SK-MEL-5 (cell line): ENCODE results near the gene CXCR6. TPM values are rescaled to one million over a fixed set of nuclear protein-coding genes. Genes with fewer than 3 reads are reported as not detected.

Experiments
- DNase-seq: peaks from one replicate; pipeline ENCODE4 v3.0.0-alpha.2; 2016; ENCODE audit warnings: low read depth, low spot score
- in situ Hi-C: cut with HindIII; loops from 2 replicates; pipeline ENCODE4 v1.10.0; 2016; ENCODE audit warnings: low sequenced_read_pairs, high pct_unique_total_duplicates, low pct_unique_long_range_greater_than_20kb
- polyA plus RNA-seq, 2 experiments: library from polyadenylated mRNA; depleted of rRNA; stranded (reverse); fragments of >200 nt; gene quantifications; 2 replicates each; pipeline ENCODE4 v1.2.3, GENCODE V29; 2015
- total RNA-seq: library from RNA; depleted of rRNA; stranded (reverse); fragments of >200 nt; shearing (Covaris generic); gene quantifications from 2 replicates; pipeline ENCODE4 v1.2.3, GENCODE V29; 2014; rRNA removed

The CXCR6 gene
- total RNA-seq, result not detected in 2 replicates
- polyA plus RNA-seq (2015; cell fraction: cytosol; rRNA removed), result not detected in 2 replicates
- not detected in 2 replicates for polyA plus RNA-seq (2015; cell fraction: nucleus; rRNA removed)

DNA sequence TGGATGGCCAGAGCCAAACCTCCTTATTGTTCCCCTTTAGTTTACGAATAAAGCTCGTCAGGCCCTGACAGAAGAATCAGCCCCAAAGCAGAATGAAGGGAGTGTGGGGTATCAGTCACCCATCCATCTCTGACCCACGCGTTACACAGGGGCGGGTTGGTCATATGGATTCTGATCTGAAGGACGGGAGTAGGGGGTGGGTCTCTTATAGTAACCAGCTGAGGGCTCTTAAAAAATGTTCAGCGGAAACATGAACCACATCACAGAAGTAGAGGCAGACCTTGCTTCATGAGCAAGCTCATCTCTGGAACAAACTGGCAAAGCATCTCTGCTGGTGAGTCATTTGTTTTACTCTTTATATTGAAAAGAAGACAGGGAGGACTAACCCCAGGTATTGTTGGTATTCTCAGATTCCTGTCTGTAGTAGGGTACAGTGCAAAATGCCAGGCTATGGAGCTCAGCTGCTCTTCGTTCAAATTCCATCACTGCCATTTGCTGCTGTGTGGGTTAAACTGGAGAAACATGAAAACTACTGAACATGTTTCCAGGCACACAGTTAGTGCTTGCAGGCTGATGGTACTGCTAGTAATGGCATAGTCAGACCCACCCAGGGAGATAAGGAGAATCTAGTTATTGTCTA is at the start of gene CXCR6:
Gene CXCR6, plus strand, starts transcription at position 258 of the 640 bp plus-strand sequence. CDS start 3,018 bp downstream, outside the sequence.
- in situ Hi-C loops, result no loop called here

DNA sequence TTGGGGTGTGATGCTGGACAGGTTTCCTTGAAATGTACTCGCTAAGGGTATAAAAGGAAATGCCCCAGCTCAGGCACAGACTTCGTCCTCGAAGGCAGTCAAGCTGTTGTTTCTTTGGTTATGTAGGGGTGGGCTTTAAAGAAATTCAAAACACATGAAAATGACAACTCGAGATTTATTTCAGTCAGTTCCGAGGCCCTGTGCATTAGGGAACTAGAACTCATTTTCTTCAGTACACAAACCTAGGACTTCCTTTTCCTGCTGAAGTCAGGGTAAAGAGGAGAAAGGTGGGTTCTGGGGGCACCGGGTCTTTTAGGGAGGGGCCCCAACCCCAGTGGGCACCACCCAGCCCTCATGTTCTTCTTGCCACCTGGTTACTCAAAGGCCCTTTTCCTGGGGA is 49.2 kb upstream of the CXCR6 start:
- no peak for DNase-seq
- in situ Hi-C loops, result no loop called here

More for the DNA sequence above, at the start of gene CXCR6:
- no peak for DNase-seq

GRCh38 chr3:45895686-45896468 is 47.4 kb upstream of the CXCR6 start:
- in situ Hi-C loops, result no loop called here
- DNase-seq, result no peak

GRCh38 chr3:45896956-45897355 is 46.3 kb upstream of the CXCR6 start:
- in situ Hi-C loops, result no loop called here
- DNase-seq, result no peak

- DNase-seq, result no peak
- in situ Hi-C loops, result no loop called here
Measured at GRCh38 chr3:45904931-45905330, 38.3 kb upstream of the CXCR6 start.

GRCh38 chr3:45905755-45906154 is 37.5 kb upstream of the CXCR6 start:
- in situ Hi-C loops, result no loop called here
- no peak for DNase-seq

- in situ Hi-C loops, result no loop called here
- DNase-seq, result peak; percentile 44
Measured at GRCh38 chr3:45906681-45907407, 36.4 kb upstream of the CXCR6 start.

DNA sequence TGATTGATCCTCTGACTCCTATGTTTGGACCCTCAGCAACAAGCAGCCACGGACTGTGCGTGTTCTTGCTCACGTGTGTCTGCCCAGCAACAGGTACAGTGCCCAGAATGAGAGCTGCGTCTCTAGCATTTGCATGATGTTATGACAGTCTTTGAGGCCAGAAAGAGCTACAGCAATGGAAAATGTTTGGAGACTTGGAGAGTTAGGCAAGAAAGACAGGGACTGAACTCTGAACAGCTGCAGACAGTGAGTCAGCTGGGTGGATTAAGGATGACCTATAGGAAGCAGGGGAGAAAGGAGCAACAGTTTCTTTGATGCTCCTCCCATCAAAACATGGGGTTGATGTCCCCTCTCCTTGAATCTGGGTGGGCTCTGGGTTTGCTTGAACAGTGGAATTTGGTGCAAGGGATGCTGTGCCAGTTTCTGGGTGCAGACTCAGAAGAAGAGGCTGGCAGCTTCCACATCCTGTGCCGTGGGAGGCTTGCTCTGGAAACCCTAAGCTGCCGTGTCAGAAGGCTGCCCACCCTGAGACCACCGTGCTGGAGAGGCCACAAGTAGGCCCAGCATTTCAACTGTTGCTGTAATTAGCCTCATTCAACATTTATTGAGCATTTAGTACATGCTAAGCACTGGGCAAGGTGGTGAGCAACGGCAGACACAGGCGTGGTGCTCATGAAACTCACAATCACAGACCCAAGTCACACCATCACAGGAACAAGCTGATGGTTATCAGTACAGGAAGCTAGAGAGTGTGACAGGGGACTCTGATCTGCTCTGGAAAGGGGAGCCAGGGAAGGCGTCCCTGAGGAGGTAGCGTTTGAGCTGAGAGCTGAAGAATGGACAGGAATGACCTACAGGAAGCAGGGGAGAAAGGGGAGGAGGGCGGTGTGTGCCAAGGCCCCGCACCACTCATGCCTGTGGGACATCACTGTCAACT is 35.2 kb upstream of the CXCR6 start:
- in situ Hi-C loops, result no loop called here
- DNase-seq, result no peak

DNA sequence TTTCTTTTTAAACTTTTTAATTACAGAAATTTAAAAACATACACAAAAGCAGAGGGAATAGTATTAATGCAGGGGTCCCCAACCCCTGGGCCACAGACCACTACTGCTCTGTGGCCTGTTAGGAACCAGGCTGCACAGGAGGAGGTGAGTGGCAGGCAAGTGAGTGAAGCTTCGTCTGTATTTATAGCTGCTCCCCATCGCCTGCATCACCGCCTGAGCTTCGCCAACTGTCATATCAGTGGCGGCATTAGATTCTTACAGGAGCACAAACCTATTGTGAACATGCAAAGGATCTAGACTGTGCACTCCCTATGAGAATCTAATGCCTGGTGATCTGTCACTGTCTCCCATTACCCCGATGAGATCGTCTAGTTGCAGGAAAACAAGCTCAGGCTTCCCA is 34.5 kb upstream of the CXCR6 start:
- DNase-seq, result no peak
- in situ Hi-C loops, result no loop called here

DNA sequence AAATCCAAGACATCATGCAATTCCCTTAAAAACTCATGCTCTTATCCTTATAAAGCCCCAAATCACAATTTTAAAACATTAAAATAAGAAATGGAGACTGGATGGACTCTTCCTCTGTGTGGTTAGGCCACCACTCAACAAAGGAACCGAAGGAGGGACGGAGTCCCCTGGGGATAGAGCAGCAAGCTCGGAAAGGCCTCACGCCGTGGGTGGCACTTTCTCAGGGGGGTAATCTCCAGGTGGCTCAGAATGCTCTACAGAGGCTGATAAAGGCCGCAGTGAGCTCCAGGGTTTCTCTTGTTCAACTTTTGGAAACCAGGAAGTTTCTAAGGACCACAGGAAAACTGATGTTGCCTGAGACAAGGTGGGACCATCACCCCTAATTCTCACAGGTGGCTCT is 33.7 kb upstream of the CXCR6 start:
- DNase-seq, result no peak
- in situ Hi-C loops, result no loop called here

DNA sequence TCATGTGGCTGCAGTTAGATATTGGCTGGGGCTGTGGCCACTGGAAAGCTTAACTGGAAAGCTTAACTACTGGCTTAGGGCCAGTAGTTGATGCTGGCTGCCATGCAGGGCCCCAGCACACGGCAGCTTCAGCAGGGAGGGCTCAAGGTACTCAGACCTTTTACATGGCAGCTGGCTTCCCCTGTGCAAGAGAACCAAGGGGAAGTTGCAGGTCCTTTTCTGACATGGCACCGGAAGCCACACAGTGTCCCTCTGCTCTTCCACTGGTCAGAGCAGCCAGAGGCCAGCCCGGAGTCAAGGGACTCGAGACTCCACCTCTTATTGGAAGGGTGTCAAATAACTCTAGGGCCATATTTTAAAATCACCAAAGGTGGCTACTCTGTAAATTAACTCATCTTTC is 32.4 kb upstream of the CXCR6 start:
- DNase-seq, result no peak
- in situ Hi-C loops, result no loop called here

GRCh38 chr3:45911511-45912226 is 31.6 kb upstream of the CXCR6 start:
- in situ Hi-C loops, result no loop called here
- no peak for DNase-seq

DNA sequence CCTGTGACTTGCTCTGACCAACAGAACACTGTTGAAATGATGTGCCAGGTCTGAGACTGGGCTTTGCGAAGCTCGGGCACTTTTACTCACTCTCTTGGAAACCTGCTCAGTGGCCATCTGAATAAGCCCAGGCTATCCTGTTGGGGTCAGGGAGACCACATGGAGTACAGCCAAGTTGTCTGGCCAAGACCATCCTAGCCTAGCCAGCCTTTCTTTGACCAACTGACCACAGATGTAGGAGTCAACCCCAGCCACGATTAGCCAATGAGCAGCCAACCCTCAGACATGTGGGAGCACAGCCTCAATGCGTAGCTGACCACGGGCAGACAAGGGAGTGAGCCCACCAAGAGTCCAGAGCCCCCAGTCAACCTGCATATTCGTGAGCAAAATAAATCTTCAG is 30.8 kb upstream of the CXCR6 start:
- in situ Hi-C loops, result no loop called here
- DNase-seq, result no peak

DNA sequence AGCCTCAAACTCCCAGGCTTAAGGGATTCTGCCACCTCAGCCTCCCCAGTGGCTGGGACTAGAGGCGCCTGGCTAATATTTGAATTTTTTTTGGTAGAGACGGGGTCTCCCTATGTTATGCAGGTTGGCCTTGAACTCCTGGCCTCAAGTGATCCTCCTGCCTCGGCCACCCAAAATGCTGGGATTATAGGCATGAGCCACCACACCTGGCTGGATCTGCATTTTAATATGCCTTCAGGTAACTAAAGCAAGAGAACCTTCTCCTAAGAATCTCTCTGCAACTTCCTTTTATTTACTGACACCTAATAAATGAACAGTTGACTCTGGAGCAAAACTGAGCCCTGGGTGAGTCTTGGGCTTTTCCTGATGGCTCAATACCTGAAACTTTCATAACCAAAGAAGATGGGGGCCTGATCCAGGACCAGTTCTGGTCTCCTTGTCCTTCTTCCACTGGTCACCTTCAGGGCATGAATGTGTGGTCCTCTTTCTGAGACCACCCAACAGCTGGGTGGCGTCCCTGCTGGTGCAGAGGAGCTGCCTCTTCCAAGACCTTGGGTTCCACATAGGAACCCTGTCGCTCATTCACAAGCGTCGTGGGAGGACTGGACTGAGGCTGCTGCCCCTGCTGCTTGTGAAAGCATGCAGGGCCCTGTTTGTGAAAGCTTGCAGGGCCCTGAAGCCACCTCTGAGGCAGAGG is 28.8 kb upstream of the CXCR6 start:
- no peak for DNase-seq
- in situ Hi-C loops, result no loop called here

GRCh38 chr3:45915059-45915439 is 28.2 kb upstream of the CXCR6 start:
- DNase-seq, result no peak
- in situ Hi-C loops, result no loop called here

GRCh38 chr3:45915518-45916231 is 27.6 kb upstream of the CXCR6 start:
- no peak for DNase-seq
- in situ Hi-C loops, result no loop called here
